ENCODE data around the gene FLG2. TPM values are rescaled to one million over a fixed set of nuclear protein-coding genes. Genes with fewer than 3 reads are reported as not detected.

FLG2 gene
- total and polyA plus RNA-seq, 2 of the 8 experiments (the other 6 are each of a cell fraction or from before 2014, with no cell fraction given): not detected

DNA sequence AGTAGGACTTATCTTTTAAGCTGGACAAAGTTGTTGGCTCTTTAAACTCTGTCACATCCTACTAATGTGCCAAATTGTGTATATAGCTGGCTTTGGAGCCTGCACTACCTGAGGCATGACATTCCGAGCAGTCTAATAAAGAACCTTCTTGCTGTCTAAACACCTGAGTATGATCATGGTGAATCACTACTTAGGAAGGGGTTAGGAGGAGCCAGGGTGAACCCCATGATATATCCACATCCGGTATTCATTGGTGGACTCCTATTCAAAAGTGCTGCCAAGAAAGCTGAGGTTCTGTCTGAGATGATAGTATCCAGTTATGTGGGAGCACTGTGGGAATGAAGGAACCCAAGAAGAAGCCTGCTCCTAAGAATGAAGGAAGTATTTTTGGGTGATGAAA, 27.1 kb upstream of the FLG2 start (continued):
- no peak for TF ChIP-seq GTF2F1 (IDR thresholded peaks at IDR 0.05; ENCODE audit: borderline replicate concordance, low read depth, low read length)
- TF ChIP-seq RFX5 (IDR thresholded peaks at IDR 0.05; ENCODE audit: borderline replicate concordance, low read depth, low read length): no peak
- TF ChIP-seq MAFK (IDR thresholded peaks at IDR 0.05; ENCODE audit: low read depth, low read length): no peak
